GOT3 (cell line): ENCODE results near the gene TPRG1L.

Experiments used
- DNase-seq: peaks from one replicate; lab custom pipeline; 2025; ENCODE audit warnings: mixed read lengths; lab: John Stamatoyannopoulos, UW

The TPRG1L gene

GRCh38 chr1:3628445-3628844 lies 3.6 kb downstream of the TPRG1L start:
- DNase-seq, result no peak

DNA sequence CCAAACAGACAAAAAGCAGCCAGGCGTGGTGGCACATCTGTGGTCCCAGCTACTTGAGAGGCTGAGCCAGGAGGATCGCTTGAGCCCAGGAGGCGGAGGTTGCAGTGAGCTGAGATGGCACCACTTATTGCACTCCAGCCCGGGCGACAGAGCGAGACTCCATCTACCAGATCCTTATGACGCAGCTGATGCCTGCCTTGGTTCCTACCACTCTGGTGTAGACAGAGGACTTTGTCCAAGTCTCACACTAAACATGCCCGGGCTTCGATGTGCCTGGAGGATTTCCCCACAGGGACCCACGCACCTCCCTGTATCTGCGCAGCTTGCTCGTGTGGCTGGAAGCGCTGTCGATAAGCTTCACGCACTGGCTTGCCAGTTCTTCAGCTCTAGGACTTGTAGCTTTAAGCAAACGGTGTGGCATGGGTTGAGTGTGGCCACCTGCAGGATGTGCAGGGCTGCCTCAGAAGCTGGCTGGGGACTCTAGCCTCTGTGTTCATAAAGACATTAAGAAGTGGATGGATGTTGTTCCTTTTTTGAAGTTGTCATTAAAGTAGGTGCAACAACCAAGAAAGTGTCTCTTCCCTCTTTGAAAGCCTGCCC lies 4.8 kb downstream of the TPRG1L start:
- no peak for DNase-seq

GRCh38 chr1:3630161-3630611 lies 5.4 kb downstream of the TPRG1L start:
- no peak for DNase-seq

DNA sequence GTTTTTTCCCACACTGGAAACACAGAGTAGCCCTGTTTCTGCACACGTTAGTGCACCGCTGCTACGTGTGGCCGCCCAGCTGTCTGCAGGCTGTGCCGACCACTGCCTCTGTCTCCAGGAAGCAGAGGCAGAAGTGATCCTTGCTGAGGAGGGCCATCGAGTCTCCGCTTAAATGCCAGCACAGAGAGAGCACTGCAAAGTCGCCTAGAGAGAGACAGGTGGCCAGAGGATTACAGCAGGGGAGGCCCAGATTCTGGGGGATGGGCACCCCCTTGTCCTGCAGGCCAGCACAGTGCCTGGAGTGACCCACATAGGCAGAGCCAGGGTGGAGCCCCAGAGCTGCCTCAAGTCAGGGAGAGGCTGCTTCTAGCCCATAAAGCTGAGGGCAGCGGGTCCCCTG lies 6.1 kb downstream of the TPRG1L start:
- DNase-seq, result no peak

DNA sequence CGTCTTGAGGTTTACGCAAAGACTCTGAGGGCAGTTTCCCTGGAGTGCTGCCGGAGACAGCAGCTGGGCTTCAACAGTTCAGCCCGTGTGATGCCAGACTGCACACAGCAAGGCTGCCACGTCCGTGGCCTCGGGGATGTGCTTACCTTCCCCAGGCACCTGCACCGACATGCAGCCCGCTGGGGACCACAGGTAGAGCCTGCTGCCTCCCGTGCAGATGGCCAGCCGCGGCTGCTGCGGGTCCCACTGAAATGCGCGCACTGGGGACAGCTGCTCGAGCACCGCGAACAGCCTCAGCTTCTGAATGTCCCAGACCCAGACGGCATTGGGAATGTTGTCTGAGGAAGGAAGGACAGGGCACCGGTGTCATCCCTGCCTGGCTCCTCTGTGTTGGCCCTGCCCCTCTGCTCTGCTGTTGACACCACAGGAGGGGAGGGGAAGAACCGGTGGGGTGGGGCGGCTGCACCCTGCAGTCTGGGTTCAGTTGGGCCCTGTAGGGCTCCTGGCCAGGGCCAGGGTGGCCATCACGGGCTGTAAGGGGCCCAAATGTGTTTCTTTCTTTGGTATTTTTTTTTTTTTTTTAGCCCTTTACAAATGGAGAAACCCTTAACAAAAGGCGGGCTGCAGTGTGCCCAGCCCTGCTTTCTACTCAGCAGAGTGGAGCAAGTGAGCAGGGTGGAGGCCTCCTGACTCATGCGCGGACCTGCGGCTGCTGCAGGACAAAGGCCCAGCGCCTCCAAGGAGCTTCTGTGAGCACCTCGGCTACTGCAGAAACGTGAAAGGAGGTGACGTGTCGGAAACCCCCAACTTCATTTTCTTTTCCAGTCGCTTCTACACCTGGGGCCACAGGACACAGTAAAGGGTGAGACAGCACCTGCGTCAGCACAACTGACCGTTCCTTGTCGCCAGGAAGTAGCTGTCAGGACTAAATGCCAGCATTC lies 6.8 kb downstream of the TPRG1L start:
- DNase-seq, result no peak

DNA sequence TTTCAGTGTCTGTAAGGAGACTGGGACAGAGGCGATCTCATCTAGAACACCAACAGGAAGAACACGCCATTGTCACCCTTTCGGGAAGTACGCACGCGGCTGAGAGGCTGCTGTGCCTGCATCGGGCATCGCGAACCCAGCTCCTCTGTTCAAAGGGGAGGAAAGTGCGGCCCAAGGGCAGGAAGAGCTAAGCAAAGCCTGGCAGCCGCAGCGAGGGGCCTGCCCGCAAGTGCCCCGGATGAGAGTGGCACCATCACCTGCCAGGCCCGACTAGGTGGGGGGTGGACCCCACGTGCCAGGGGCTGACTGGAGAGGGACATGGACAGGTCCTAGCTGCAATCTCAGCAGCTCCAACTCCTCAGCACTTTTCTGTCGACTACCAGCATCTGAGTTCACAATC lies 7.5 kb downstream of the TPRG1L start:
- no peak for DNase-seq

GRCh38 chr1:3632716-3633343 lies 8.0 kb downstream of the TPRG1L start:
- no peak for DNase-seq

- DNase-seq, result no peak
Observed at GRCh38 chr1:3633344-3634058, 8.7 kb downstream of the TPRG1L start.

GRCh38 chr1:3634059-3634800 lies 9.4 kb downstream of the TPRG1L start:
- DNase-seq, result no peak

DNA sequence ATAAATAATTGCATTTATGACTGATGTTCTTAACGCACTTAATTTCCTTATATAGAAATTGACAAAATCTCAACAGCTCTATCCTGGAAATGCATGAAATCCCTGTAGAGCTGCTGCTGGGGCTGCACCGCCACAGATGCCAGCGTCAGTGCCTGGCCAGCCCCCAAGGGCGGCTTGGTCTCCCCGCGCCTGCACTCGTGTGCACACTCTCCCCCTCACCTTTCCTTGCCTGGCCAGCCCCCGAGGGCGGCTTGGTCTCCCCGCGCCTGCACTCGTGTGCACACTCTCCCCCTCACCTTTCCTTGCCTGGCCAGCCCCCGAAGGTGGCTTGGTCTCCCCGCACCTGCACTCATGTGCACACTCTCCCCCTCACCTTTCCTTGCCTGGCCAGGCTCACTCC lies 11.3 kb downstream of the TPRG1L start:
- no peak for DNase-seq

DNA sequence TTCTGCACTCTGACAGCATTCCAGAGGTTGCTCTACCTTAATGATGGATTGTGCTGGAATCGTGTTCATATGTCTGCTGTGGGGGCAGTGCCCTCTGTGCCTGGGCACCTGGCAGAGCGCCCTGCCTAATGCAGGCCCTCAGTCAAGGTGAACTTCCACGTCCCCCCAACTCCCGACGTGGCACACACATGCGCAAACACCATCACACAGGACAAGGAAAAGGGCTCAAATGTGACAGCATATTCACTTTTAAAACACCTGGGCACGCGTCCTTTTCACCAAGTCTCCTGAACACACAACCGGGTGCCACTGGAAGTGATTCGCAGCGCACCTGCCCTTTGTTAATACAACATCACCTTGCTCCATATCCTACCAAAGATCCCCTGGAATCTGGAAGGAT lies 11.7 kb downstream of the TPRG1L start:
- DNase-seq, result no peak

DNA sequence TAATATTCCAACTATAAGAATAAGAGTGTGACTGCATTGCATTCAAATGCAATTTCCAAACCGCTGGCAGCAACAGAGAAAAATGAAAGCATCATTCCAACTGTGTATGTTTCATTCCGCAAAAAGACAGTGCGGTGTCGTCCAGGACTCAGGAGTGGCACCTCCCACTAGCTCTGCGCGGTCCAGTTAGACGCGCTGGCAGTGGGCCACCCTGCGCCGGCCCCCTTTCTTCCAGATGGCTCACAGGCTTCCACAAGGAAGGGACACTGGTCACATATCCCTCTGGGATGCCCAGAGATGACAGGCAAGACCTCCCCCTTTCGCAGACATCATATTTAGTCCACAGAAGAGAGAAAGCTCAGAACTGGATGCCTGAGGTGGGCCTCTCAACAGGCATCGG lies 13.2 kb downstream of the TPRG1L start:
- DNase-seq, result no peak

GRCh38 chr1:3638676-3639075 lies 13.9 kb downstream of the TPRG1L start:
- no peak for DNase-seq

GRCh38 chr1:3639397-3639911 lies 14.6 kb downstream of the TPRG1L start:
- no peak for DNase-seq

GRCh38 chr1:3640121-3640837 lies 15.5 kb downstream of the TPRG1L start:
- no peak for DNase-seq

GRCh38 chr1:3641046-3641760 lies 16.4 kb downstream of the TPRG1L start:
- no peak for DNase-seq

GRCh38 chr1:3641816-3642215 lies 17.0 kb downstream of the TPRG1L start:
- no peak for DNase-seq

GRCh38 chr1:3642919-3643675 lies 18.3 kb downstream of the TPRG1L start:
- DNase-seq, result no peak

DNA sequence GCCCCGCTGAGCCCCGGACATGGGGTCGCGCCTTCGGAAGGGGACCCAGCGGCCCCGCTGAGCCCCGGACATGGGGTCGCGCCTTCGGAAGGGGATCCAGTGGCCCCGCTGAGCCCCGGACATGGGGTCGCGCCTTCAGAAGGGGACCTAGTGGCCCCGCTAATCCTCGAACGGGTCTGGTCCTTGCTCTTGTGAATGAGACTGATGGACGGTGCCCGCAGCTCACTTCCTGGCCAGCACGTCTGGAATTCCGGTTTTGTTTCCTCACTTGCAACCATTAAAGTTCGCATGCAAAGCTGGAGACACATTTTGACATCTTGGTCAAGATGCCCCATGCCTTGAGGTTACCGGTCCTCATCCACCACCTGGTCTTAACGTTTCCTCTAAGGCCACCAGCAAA lies 19.5 kb downstream of the TPRG1L start:
- no peak for DNase-seq
